SK-N-SH (cell line): ENCODE data around the gene LRP2BP. TPM values are rescaled to one million over a fixed set of nuclear protein-coding genes. Genes with fewer than 3 reads are reported as not detected.
A peak's percentile ranks its signal among the peaks of the same experiment; 100 is the strongest.

ENCODE experiments used
- CTCF ChIA-PET: fragments of 300-600, 350-600 bp; formaldehyde crosslinking; extraction: SDS; loops from one replicate; lab custom pipeline; 2021; lab: Yijun Ruan, JAX
- POLR2A ChIA-PET: fragments of 350-600 bp; sonication (Branson Sonifier 250); formaldehyde crosslinking; extraction: SDS; loops from one replicate; lab custom pipeline; 2020; ENCODE audit warnings: antibody characterized with exemption, inconsistent platforms; lab: Yijun Ruan, JAX
- DNase-seq: peaks from one replicate; pipeline ENCODE4 v3.0.0; 2012
- H2AFZ ChIP-seq: fragments of 200-600 bp; sonication (generic); 2 replicates; pipeline ENCODE4 v1.8.1; 2016; ENCODE audit warnings: antibody characterized with exemption, mild to moderate bottlenecking, low read depth
- H3F3A ChIP-seq: fragments of 200-600 bp; sonication (generic); replicated peaks from 2 replicates; pipeline ENCODE3; 2016; ENCODE audit warnings: antibody characterized with exemption, mild to moderate bottlenecking; ENCODE audit not compliant: insufficient read depth
- H3K27ac ChIP-seq, 2 experiments: fragments of 200-500 bp in 1 of 2; fragments of 200-600 bp in 1 of 2; sonication (Bioruptor generic) in 1 of 2; sonication (generic), shearing (Covaris generic) in 1 of 2; 2 replicates each; pipeline versions ENCODE4 v1.5.1 to v1.6.1; 2014 to 2016; ENCODE audit warnings: low read depth in 2 of 2, inconsistent platforms in 1 of 2, low read length in 1 of 2, mild to moderate bottlenecking in 1 of 2, mixed read lengths in 1 of 2
- H3K27me3 ChIP-seq: fragments of 200-600 bp; sonication (generic), shearing (Covaris generic); 2 replicates; pipeline ENCODE4 v1.6.1; 2016; ENCODE audit warnings: mixed run types; ENCODE audit not compliant: insufficient read depth
- H3K36me3 ChIP-seq, 2 experiments: fragments of 200-500 bp in 1 of 2; fragments of 200-600 bp in 1 of 2; sonication (Bioruptor generic) in 1 of 2; sonication (generic) in 1 of 2; replicated peaks in 1 of 2; 2 replicates each; pipeline versions ENCODE3 to v1.5.1; 2014 to 2016; ENCODE audit warnings: low read length in 1 of 2, mild to moderate bottlenecking in 1 of 2; ENCODE audit not compliant: insufficient read depth in 2 of 2, control insufficient read depth in 1 of 2
- H3K4me1 ChIP-seq, 2 experiments: fragments of 200-500 bp in 1 of 2; fragments of 200-600 bp in 1 of 2; sonication (Bioruptor generic) in 1 of 2; sonication (generic), shearing (Covaris generic) in 1 of 2; 2 replicates each; pipeline versions ENCODE4 v1.5.1 to v1.6.1; 2014 to 2016; ENCODE audit warnings: low read depth in 1 of 2, low read length in 1 of 2, mixed run types in 1 of 2; ENCODE audit not compliant: insufficient read depth in 2 of 2, control insufficient read depth in 1 of 2
- H3K4me2 ChIP-seq: fragments of 200-600 bp; sonication (generic), shearing (Covaris generic); 2 replicates; pipeline ENCODE4 v1.6.1; 2017; ENCODE audit warnings: mixed run types
- H3K4me3 ChIP-seq, 2 experiments: fragments of 200-500 bp in 1 of 2; fragments of 200-600 bp in 1 of 2; sonication (Bioruptor generic) in 1 of 2; sonication (generic), shearing (Covaris generic) in 1 of 2; 2 replicates each; pipeline versions ENCODE4 v1.5.1 to v1.8.1; 2014 to 2016; ENCODE audit warnings: low read depth in 2 of 2, inconsistent platforms in 1 of 2, low read length in 1 of 2, mild to moderate bottlenecking in 1 of 2, mixed read lengths in 1 of 2, moderate library complexity in 1 of 2
- H3K79me2 ChIP-seq: fragments of 200-600 bp; sonication (generic); 2 replicates; pipeline ENCODE4 v1.8.1; 2017; ENCODE audit warnings: mild to moderate bottlenecking; ENCODE audit not compliant: insufficient read depth
- H3K9ac ChIP-seq: fragments of 200-600 bp; sonication (generic); 2 replicates; pipeline ENCODE4 v1.6.1; 2017; ENCODE audit warnings: mixed run types
- H3K9me2 ChIP-seq: fragments of 200-600 bp; sonication (generic); 2 replicates; pipeline ENCODE4 v1.6.1; 2017; ENCODE audit warnings: mixed run types
- H3K9me3 ChIP-seq: fragments of 200-600 bp; sonication (generic); 2 replicates; pipeline ENCODE4 v1.6.1; 2017; ENCODE audit warnings: mixed run types, mild to moderate bottlenecking, moderate library complexity
- H4K20me1 ChIP-seq: fragments of 200-600 bp; sonication (generic); 2 replicates; pipeline ENCODE4 v1.6.1; 2017; ENCODE audit warnings: mild to moderate bottlenecking, mixed run types; ENCODE audit not compliant: insufficient read depth
- EP300 ChIP-seq, 2 experiments: IDR thresholded peaks; 2 replicates each; pipeline versions ENCODE4 v1.4.0 to v1.6.1; 2012; ENCODE audit warnings: borderline replicate concordance in 1 of 2, low read depth in 1 of 2, low read length in 1 of 2
- EZH2phosphoT487 ChIP-seq: fragments of 200-600 bp; sonication (generic); IDR thresholded peaks from 2 replicates; pipeline ENCODE4 v1.6.1; 2017; ENCODE audit warnings: low read depth, mixed run types, mild to moderate bottlenecking, antibody characterized with exemption, moderate library complexity, borderline replicate concordance
- FOSL2 ChIP-seq: IDR thresholded peaks from 2 replicates; pipeline ENCODE4 v1.4.0; 2012; ENCODE audit warnings: low read depth, mild to moderate bottlenecking, moderate library complexity, borderline replicate concordance
- FOXJ3 ChIP-seq: sonication (generic); formaldehyde crosslinking; IDR thresholded peaks from 2 replicates; pipeline ENCODE4 v1.5.1; 2020; ENCODE audit warnings: mild to moderate bottlenecking, missing genetic modification reagents
- FOXM1 ChIP-seq: IDR thresholded peaks from 2 replicates; pipeline ENCODE4 v1.4.0; 2012; ENCODE audit warnings: low read depth, mild to moderate bottlenecking
- GABPA ChIP-seq: IDR thresholded peaks from 2 replicates; pipeline ENCODE4 v1.4.0; 2012; ENCODE audit warnings: low read depth, mild to moderate bottlenecking
- GATA2 ChIP-seq: sonication (generic); formaldehyde crosslinking; IDR thresholded peaks from 2 replicates; pipeline ENCODE4 v1.5.0; 2020; ENCODE audit warnings: mild to moderate bottlenecking, missing genetic modification reagents
- IRF3 ChIP-seq: fragments of 150-350 bp; IDR thresholded peaks from 2 replicates; pipeline ENCODE4 v1.6.1; 2016; ENCODE audit warnings: mild to moderate bottlenecking, low read depth, low read length
- JUND ChIP-seq: IDR thresholded peaks from 2 replicates; pipeline ENCODE4 v1.4.0; 2012
- MEF2A ChIP-seq: IDR thresholded peaks from 2 replicates; pipeline ENCODE4 v1.4.0; 2012; ENCODE audit warnings: low read depth, borderline replicate concordance
- MXI1 ChIP-seq: IDR thresholded peaks from 2 replicates; pipeline ENCODE4 v1.6.1; 2012; ENCODE audit warnings: mild to moderate bottlenecking, low read depth, low read length, improper control_type of control experiment
- NRF1 ChIP-seq: IDR thresholded peaks from 2 replicates; pipeline ENCODE4 v1.6.1; 2012; ENCODE audit warnings: low read depth, mild to moderate bottlenecking, low read length
- PBX3 ChIP-seq: IDR thresholded peaks from 2 replicates; pipeline ENCODE4; 2012
- POLR2AphosphoS5 ChIP-seq: IDR thresholded peaks from 2 replicates; pipeline ENCODE4 v1.6.1; 2012; ENCODE audit warnings: low read depth, low read length
- RCOR1 ChIP-seq: fragments of 150-350 bp; IDR thresholded peaks from 2 replicates; pipeline ENCODE4 v1.6.1; 2017; ENCODE audit warnings: antibody characterized with exemption, low read length
- SIN3A ChIP-seq: IDR thresholded peaks from 2 replicates; pipeline ENCODE4 v1.6.1; 2012; ENCODE audit warnings: low read depth, mild to moderate bottlenecking, low read length, moderate library complexity, borderline replicate concordance
- SMC3 ChIP-seq: IDR thresholded peaks from 2 replicates; pipeline ENCODE4 v1.6.1; 2012; ENCODE audit warnings: low read depth, low read length, improper control_type of control experiment
- TAF1 ChIP-seq: IDR thresholded peaks from 2 replicates; pipeline ENCODE4 v1.6.1; 2012; ENCODE audit warnings: low read depth, mild to moderate bottlenecking, low read length, moderate library complexity, borderline replicate concordance
- TCF12 ChIP-seq: IDR thresholded peaks from 2 replicates; pipeline ENCODE4 v1.4.0; 2012
- YY1 ChIP-seq: IDR thresholded peaks from 2 replicates; pipeline ENCODE4 v1.4.0; 2012; ENCODE audit warnings: low read depth, mild to moderate bottlenecking
- WGBS: methylation state at CpG from one replicate; pipeline ENCODE4 v1.1.6; 2017; ENCODE audit warnings: low lambda C conversion rate; 5-methylcytosine and 5-hydroxymethylcytosine counted together
- polyA plus RNA-seq, 3 experiments: library from polyadenylated mRNA; depleted of rRNA; stranded (reverse); fragments of >200 nt; gene quantifications; 2 replicates each; pipeline ENCODE4 v1.2.3, GENCODE V29; 2012
- TF ChIP-seq, protein P1 (sequence below): IDR thresholded peaks from 2 replicates; pipeline ENCODE4 v1.4.0; 2012; ENCODE audit warnings: low read depth, borderline replicate concordance
- TF ChIP-seq, protein P2 (sequence below): IDR thresholded peaks from 2 replicates; pipeline ENCODE4 v1.6.1; 2012; ENCODE audit warnings: mild to moderate bottlenecking, low read depth, low read length, moderate library complexity
- TF ChIP-seq, protein P3 (sequence below): IDR thresholded peaks from 2 replicates; pipeline ENCODE4 v1.4.0; 2012; ENCODE audit warnings: low read depth, borderline replicate concordance

The LRP2BP gene
- polyA plus RNA-seq, 1 of the 3 experiments (the other 2 are of a cell fraction), result 0.30 TPM

GRCh38 chr4:185395956-185396723 lies 416 bp upstream of the LRP2BP start:
- Histone ChIP-seq H3K9me3 (no peaks in the 10 kb centered on the region), H4K20me1 (no peaks in the 10 kb centered on the region), H3K27me3 (no peaks in the 10 kb centered on the region), H3K36me3 (peaks cover 26 to 29% of the 10 kb centered on the region in 2 experiments), H3K4me3 (peak overlapping the region; percentile 74 to 78), H3K4me1 (peaks cover 6 to 8% of the 10 kb centered on the region in 2 experiments; a peak in 3 of 4 replicates), H2AFZ (peak overlapping the region; percentile 74), H3K27ac (peak overlapping the region; percentile 94 to 98), H3K4me2 (peak overlapping the region; percentile 99), H3K9ac (peak overlapping the region; percentile 90), H3F3A (peaks cover 9% of the 10 kb centered on the region), H3K79me2 (0 out of 2 replicates have a peak, but pooled peaks cover 8% of the 10 kb centered on the region), H3K9me2 (no peaks in the 10 kb centered on the region)
- ChIA-PET CTCF (interaction anchor here (0.9 to 3.8 kb wide), 5 partner anchors 164 to 641 kb away, joined by 3 to 19 read pairs (median 8); partner anchors contain the start of gene SNX25), POLR2A (interaction anchor here (0.7 to 2.2 kb wide), 17 partner anchors 8 to 662 kb away, joined by 3 to 14 read pairs (median 4); partner anchors contain the start of genes CENPU, SLC25A4, SNX25 and UFSP2)
- 0% methylated on average over 11 of the region's 98 CpGs for WGBS
- peak; percentile 99 for DNase-seq
- 0 out of 2 replicates have a peak, but pooled peaks have one; percentile 11 for TF ChIP-seq FOXM1
- no peak for TF ChIP-seq SMC3
- no peak for TF ChIP-seq IRF3
- no peak for TF ChIP-seq JUND
- no peak; the same call in 1 of the 2 replicates for TF ChIP-seq MEF2A
- TF ChIP-seq, protein P1, sequence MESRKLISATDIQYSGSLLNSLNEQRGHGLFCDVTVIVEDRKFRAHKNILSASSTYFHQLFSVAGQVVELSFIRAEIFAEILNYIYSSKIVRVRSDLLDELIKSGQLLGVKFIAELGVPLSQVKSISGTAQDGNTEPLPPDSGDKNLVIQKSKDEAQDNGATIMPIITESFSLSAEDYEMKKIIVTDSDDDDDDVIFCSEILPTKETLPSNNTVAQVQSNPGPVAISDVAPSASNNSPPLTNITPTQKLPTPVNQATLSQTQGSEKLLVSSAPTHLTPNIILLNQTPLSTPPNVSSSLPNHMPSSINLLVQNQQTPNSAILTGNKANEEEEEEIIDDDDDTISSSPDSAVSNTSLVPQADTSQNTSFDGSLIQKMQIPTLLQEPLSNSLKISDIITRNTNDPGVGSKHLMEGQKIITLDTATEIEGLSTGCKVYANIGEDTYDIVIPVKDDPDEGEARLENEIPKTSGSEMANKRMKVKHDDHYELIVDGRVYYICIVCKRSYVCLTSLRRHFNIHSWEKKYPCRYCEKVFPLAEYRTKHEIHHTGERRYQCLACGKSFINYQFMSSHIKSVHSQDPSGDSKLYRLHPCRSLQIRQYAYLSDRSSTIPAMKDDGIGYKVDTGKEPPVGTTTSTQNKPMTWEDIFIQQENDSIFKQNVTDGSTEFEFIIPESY, result peak; percentile 52; the same call in 1 of the 2 replicates
- no peak for TF ChIP-seq FOXJ3 (CRISPR knock-in tag)
- TF ChIP-seq, protein P2, sequence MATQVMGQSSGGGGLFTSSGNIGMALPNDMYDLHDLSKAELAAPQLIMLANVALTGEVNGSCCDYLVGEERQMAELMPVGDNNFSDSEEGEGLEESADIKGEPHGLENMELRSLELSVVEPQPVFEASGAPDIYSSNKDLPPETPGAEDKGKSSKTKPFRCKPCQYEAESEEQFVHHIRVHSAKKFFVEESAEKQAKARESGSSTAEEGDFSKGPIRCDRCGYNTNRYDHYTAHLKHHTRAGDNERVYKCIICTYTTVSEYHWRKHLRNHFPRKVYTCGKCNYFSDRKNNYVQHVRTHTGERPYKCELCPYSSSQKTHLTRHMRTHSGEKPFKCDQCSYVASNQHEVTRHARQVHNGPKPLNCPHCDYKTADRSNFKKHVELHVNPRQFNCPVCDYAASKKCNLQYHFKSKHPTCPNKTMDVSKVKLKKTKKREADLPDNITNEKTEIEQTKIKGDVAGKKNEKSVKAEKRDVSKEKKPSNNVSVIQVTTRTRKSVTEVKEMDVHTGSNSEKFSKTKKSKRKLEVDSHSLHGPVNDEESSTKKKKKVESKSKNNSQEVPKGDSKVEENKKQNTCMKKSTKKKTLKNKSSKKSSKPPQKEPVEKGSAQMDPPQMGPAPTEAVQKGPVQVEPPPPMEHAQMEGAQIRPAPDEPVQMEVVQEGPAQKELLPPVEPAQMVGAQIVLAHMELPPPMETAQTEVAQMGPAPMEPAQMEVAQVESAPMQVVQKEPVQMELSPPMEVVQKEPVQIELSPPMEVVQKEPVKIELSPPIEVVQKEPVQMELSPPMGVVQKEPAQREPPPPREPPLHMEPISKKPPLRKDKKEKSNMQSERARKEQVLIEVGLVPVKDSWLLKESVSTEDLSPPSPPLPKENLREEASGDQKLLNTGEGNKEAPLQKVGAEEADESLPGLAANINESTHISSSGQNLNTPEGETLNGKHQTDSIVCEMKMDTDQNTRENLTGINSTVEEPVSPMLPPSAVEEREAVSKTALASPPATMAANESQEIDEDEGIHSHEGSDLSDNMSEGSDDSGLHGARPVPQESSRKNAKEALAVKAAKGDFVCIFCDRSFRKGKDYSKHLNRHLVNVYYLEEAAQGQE, result peak; percentile 89
- no peak for TF ChIP-seq TAF1
- TF ChIP-seq GATA2 (CRISPR knock-in tag), result no peak
- peak; percentile 87 for TF ChIP-seq YY1
- TF ChIP-seq TCF12, result no peak; the same call in 1 of the 2 replicates
- TF ChIP-seq RCOR1, result peak; percentile 45; the same call in 1 of the 2 replicates
- peak; percentile 24 for TF ChIP-seq POLR2AphosphoS5
- peak; percentile 96 for TF ChIP-seq SIN3A
- TF ChIP-seq EZH2phosphoT487, result no peak
- 0 out of 4 replicates have a peak, but pooled peaks of 1 of the 2 experiments have one; percentile 6 for TF ChIP-seq EP300 (IDR thresholded peaks at IDR 0.05; ENCODE audit: borderline replicate concordance in 1 of 2, low read depth in 1 of 2, low read length in 1 of 2)
- TF ChIP-seq FOSL2, result 0 out of 2 replicates have a peak, but pooled peaks have one; percentile 1
- 0 out of 2 replicates have a peak, but pooled peaks have one; percentile 28 for TF ChIP-seq PBX3
- TF ChIP-seq MXI1, result peak; percentile 98
- TF ChIP-seq, protein P3, sequence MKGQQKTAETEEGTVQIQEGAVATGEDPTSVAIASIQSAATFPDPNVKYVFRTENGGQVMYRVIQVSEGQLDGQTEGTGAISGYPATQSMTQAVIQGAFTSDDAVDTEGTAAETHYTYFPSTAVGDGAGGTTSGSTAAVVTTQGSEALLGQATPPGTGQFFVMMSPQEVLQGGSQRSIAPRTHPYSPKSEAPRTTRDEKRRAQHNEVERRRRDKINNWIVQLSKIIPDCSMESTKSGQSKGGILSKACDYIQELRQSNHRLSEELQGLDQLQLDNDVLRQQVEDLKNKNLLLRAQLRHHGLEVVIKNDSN, result peak; percentile 17; the same call in 1 of the 2 replicates
- TF ChIP-seq NRF1, result peak; percentile 87
- 0 out of 2 replicates have a peak, but pooled peaks have one; percentile 0 for TF ChIP-seq GABPA
